ENCODE data around the gene BPIFB4.

- TF ChIP-seq CTCF (IDR thresholded peaks at IDR 0.05): no peak
- no peak for TF ChIP-seq EZH2 (IDR thresholded peaks at IDR 0.05; ENCODE audit: borderline replicate concordance, insufficient read depth, low read depth, low read length, poor library complexity, severe bottlenecking)
Measured at GRCh38 chr20:33148040-33148439, 68.6 kb downstream of the BPIFB4 start.
